ENCODE measurements around the gene RALGPS2. TPM values are rescaled to one million over a fixed set of nuclear protein-coding genes. Genes with fewer than 3 reads are reported as not detected.

RALGPS2 gene
- total and polyA plus RNA-seq, 2 of the 8 experiments (the other 6 are each of a cell fraction or from before 2014, with no cell fraction given): 6.7 to 38.0 TPM

DNA sequence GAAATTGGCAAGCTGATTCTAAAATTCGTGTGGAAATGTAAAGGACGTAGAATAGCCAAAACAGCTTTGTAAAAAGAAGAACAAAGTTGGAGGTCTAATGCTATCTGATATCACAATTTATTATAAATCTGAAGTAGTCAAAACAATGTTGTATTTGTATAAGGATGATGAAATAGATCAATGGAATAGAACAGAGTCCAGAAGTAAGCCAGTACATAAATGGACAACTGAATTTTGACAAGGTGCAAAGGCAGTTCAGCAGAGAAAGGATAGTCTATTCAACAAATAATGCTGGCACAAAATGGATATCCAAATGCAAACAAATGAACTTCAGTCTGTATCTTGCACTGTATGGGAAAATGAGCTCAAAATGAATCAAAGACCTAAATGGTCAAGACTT lies 20.2 kb downstream of the RALGPS2 start (continued):
- TF ChIP-seq JUN (IDR thresholded peaks at IDR 0.05; ENCODE audit: low read depth, low read length) (no peak), TAF1 (IDR thresholded peaks at IDR 0.05; ENCODE audit: low read depth, low read length) (no peak), EGR1 (IDR thresholded peaks at IDR 0.05; ENCODE audit: borderline replicate concordance, low read depth, low read length) (no peak), NANOG (IDR thresholded peaks at IDR 0.05; ENCODE audit: insufficient read depth, low read depth, low read length, poor library complexity, severe bottlenecking) (no peak), CREB1 (IDR thresholded peaks at IDR 0.05) (no peak)
- TF ChIP-seq, protein P1, sequence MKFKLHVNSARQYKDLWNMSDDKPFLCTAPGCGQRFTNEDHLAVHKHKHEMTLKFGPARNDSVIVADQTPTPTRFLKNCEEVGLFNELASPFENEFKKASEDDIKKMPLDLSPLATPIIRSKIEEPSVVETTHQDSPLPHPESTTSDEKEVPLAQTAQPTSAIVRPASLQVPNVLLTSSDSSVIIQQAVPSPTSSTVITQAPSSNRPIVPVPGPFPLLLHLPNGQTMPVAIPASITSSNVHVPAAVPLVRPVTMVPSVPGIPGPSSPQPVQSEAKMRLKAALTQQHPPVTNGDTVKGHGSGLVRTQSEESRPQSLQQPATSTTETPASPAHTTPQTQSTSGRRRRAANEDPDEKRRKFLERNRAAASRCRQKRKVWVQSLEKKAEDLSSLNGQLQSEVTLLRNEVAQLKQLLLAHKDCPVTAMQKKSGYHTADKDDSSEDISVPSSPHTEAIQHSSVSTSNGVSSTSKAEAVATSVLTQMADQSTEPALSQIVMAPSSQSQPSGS (IDR thresholded peaks at IDR 0.05; ENCODE audit: low read length): no peak
